ENCODE results near the gene CLSTN3. TPM values are rescaled to one million over a fixed set of nuclear protein-coding genes. Genes with fewer than 3 reads are reported as not detected.
A peak's percentile ranks its signal among the peaks of the same experiment; 100 is the strongest.

CLSTN3 gene
- total RNA-seq, 1 experiment from 2014 or later: 111 TPM

GRCh38 chr12:7129287-7129871 is 792 bp upstream of the CLSTN3 start:
- POLR2A ChIA-PET (ENCODE audit: unreplicated experiment): interaction anchor here (0.6 to 0.7 kb wide), 3 partner anchors 248 to 490 kb away, joined by 10 to 20 read pairs (median 15); no protein-coding TSS in a partner anchor
- Histone ChIP-seq H3K4me3 (peak overlapping the region; percentile 66), H3K4me1 (replicated peaks; ENCODE audit: insufficient read depth) (peaks cover 19% of the 10 kb centered on the region), H3K4me2 (peak overlapping the region; percentile 98), H3K36me3 (ENCODE audit: low read depth) (no peaks in the 10 kb centered on the region; the same call in 1 of the 2 replicates), H3F3A (ENCODE audit: insufficient read depth, low read depth) (peaks cover 6% of the 10 kb centered on the region; the same call in 1 of the 2 replicates), H3K27ac (no peak overlapping the region), H3K9me3 (ENCODE audit: insufficient read depth, low read depth) (no peaks in the 10 kb centered on the region), H3K9me2 (ENCODE audit: insufficient read depth) (no peaks in the 10 kb centered on the region), H2AFZ (peak overlapping the region; percentile 82), H3K27me3 (ENCODE audit: insufficient read depth, low read depth) (no peaks in the 10 kb centered on the region), H3K79me2 (ENCODE audit: low read depth) (peaks cover 5% of the 10 kb centered on the region; the same call in 1 of the 2 replicates), H4K20me1 (ENCODE audit: insufficient read depth) (no peaks in the 10 kb centered on the region)
- intact Hi-C loops (cut with micrococcal nuclease; ENCODE audit: unreplicated experiment): no loop called here
- CTCF ChIA-PET: interaction anchor here (0.7 kb wide), 1 partner anchor 203 kb away, joined by 4 read pairs; no protein-coding TSS in a partner anchor
- TF ChIP-seq CTCF (conservative IDR thresholded peaks at IDR 0.05): no peak
- no peak for TF ChIP-seq EZH2 (IDR thresholded peaks at IDR 0.05; ENCODE audit: low read depth)
- TSS peak; percentile 75 for BruUV-seq (replicated peaks)
- no peak for DNase-seq

- peak; percentile 54 to 79 for DNase-seq
- POLR2A ChIA-PET (ENCODE audit: unreplicated experiment): interaction anchor here (0.6 to 1.1 kb wide), 4 partner anchors 14 to 642 kb away, joined by 3 to 8 read pairs (median 5); partner anchors contain the start of gene TPI1
These were observed 730 bp downstream of the CLSTN3 start for GRCh38 chr12:7130701-7131501.

More at GRCh38 chr12:7130701-7131501, 730 bp downstream of the CLSTN3 start:
- Histone ChIP-seq H3K4me3 (peak overlapping the region; percentile 66), H3K4me1 (replicated peaks; ENCODE audit: insufficient read depth) (peaks cover 19% of the 10 kb centered on the region), H4K20me1 (ENCODE audit: insufficient read depth) (no peaks in the 10 kb centered on the region), H3K79me2 (ENCODE audit: low read depth) (peaks cover 5% of the 10 kb centered on the region; the same call in 1 of the 2 replicates), H3K9me3 (ENCODE audit: insufficient read depth, low read depth) (no peaks in the 10 kb centered on the region), H3K27ac (no peak overlapping the region), H3K9me2 (ENCODE audit: insufficient read depth) (no peaks in the 10 kb centered on the region), H2AFZ (peak overlapping the region; percentile 82), H3K4me2 (peak overlapping the region; percentile 98), H3K36me3 (ENCODE audit: low read depth) (peaks cover under 1% of the 10 kb centered on the region; the same call in 1 of the 2 replicates), H3K27me3 (ENCODE audit: insufficient read depth, low read depth) (no peaks in the 10 kb centered on the region), H3F3A (ENCODE audit: insufficient read depth, low read depth) (peaks cover 6% of the 10 kb centered on the region; the same call in 1 of the 2 replicates)
- intact Hi-C loops (cut with micrococcal nuclease; ENCODE audit: unreplicated experiment): loop anchor here (1.0 kb wide), 1 partner anchor 258 kb away; the partner anchor contains the start of gene SPSB2
- TF ChIP-seq CTCF (conservative IDR thresholded peaks at IDR 0.05): no peak; the same call in 1 of the 2 replicates
- TF ChIP-seq EZH2 (IDR thresholded peaks at IDR 0.05; ENCODE audit: low read depth): no peak
- CTCF ChIA-PET: interaction anchor here (0.5 to 0.7 kb wide), 2 partner anchors 206 to 304 kb away, joined by 3 to 4 read pairs; no protein-coding TSS in a partner anchor
- BruUV-seq (replicated peaks): TSS peak; percentile 20
